PFSK-1 (cell line): ENCODE measurements around the gene CD34.

Experiments used
- POLR2AphosphoS5 ChIP-seq: IDR thresholded peaks from 2 replicates; pipeline ENCODE4 v1.6.1; 2012; ENCODE audit warnings: low read depth, mild to moderate bottlenecking, control low read depth, low read length, moderate library complexity
- REST ChIP-seq, 2 experiments: IDR thresholded peaks; 2 replicates each; pipeline versions ENCODE4 v1.6.1 to v1.8.0; 2011 to 2012; ENCODE audit warnings: low read depth in 2 of 2, low read length in 2 of 2, control low read depth in 1 of 2, inconsistent platforms in 1 of 2, mild to moderate bottlenecking in 1 of 2, moderate library complexity in 1 of 2; ENCODE audit not compliant: insufficient read depth in 1 of 2
- SIN3A ChIP-seq: IDR thresholded peaks from 2 replicates; pipeline ENCODE4 v1.6.1; 2012; ENCODE audit warnings: mild to moderate bottlenecking, low read length, moderate library complexity, borderline replicate concordance; ENCODE audit not compliant: insufficient read depth
- TAF1 ChIP-seq: IDR thresholded peaks from 2 replicates; pipeline ENCODE4 v1.6.1; 2012; ENCODE audit warnings: low read length, control low read depth, borderline replicate concordance; ENCODE audit not compliant: insufficient read depth

GRCh38 chr1:207925210-207925609 is 14.3 kb upstream of the CD34 start:
- no peak for TF ChIP-seq TAF1
- no peak for TF ChIP-seq POLR2AphosphoS5
- no peak for TF ChIP-seq SIN3A
- no peak for TF ChIP-seq REST (IDR thresholded peaks at IDR 0.05; ENCODE audit: insufficient read depth in 1 of 2, low read depth in 2 of 2, low read length in 2 of 2)
